Loucy (cell line): ENCODE results near the gene GIPC1.

ENCODE experiments used
- H2AFZ ChIP-seq: fragments of 200-600 bp; sonication (generic); 2 replicates; pipeline ENCODE4 v1.6.0; 2016; ENCODE audit warnings: antibody characterized with exemption, mild to moderate bottlenecking, low read length, moderate library complexity
- H3F3A ChIP-seq: fragments of 200-600 bp; 2 replicates; pipeline ENCODE4 v1.6.0; 2016; ENCODE audit warnings: antibody characterized with exemption, low read depth, mild to moderate bottlenecking
- H3K27me3 ChIP-seq: fragments of 200-600 bp; sonication (generic); 2 replicates; pipeline ENCODE4 v1.6.1; 2014; ENCODE audit warnings: low read length, mild to moderate bottlenecking; ENCODE audit not compliant: insufficient read depth, poor library complexity, severe bottlenecking
- H3K36me3 ChIP-seq: fragments of 200-600 bp; sonication (generic); 2 replicates; pipeline ENCODE4 v1.6.1; 2016; ENCODE audit warnings: low read length; ENCODE audit not compliant: insufficient read depth
- H3K4me1 ChIP-seq: fragments of 200-600 bp; sonication (generic); 2 replicates; pipeline ENCODE4 v1.5.1; 2014; ENCODE audit warnings: low read length, mild to moderate bottlenecking; ENCODE audit not compliant: insufficient read depth, poor library complexity, severe bottlenecking
- H3K4me2 ChIP-seq: fragments of 200-600 bp; sonication (generic); 2 replicates; pipeline ENCODE4 v1.6.0; 2014; ENCODE audit warnings: antibody characterized with exemption, low read length, low read depth, mild to moderate bottlenecking; ENCODE audit not compliant: poor library complexity, severe bottlenecking
- H3K4me3 ChIP-seq: fragments of 200-600 bp; sonication (generic); 2 replicates; pipeline ENCODE4 v1.5.1; 2014; ENCODE audit warnings: low read length, mild to moderate bottlenecking, mixed read lengths; ENCODE audit not compliant: poor library complexity, severe bottlenecking
- H3K79me2 ChIP-seq: fragments of 200-600 bp; sonication (generic); 2 replicates; pipeline ENCODE4 v1.6.1; 2014; ENCODE audit warnings: low read length; ENCODE audit not compliant: insufficient read depth
- H3K9ac ChIP-seq: fragments of 200-600 bp; sonication (generic); 2 replicates; pipeline ENCODE4 v1.6.0; 2014; ENCODE audit warnings: mild to moderate bottlenecking, low read depth, low read length, moderate library complexity; ENCODE audit not compliant: poor library complexity, severe bottlenecking
- H3K9me2 ChIP-seq: fragments of 200-600 bp; sonication (generic); replicated peaks from 2 replicates; pipeline ENCODE4 v1.6.1; 2016; ENCODE audit warnings: low read depth, low read length, mixed read lengths
- H3K9me3 ChIP-seq: fragments of 200-600 bp; sonication (generic); 2 replicates; pipeline ENCODE4 v1.6.1; 2014; ENCODE audit warnings: mild to moderate bottlenecking, antibody characterized with exemption, low read length, low read depth; ENCODE audit not compliant: insufficient read depth
- H4K20me1 ChIP-seq: fragments of 200-600 bp; sonication (generic); 2 replicates; pipeline ENCODE4 v1.6.0; 2014; ENCODE audit warnings: antibody characterized with exemption, low read length, mild to moderate bottlenecking; ENCODE audit not compliant: insufficient read depth, poor library complexity, severe bottlenecking
- CTCF ChIP-seq: fragments of 200-600 bp; sonication (generic); conservative IDR thresholded peaks from 2 replicates; pipeline ENCODE4 v1.5.1; 2014; ENCODE audit warnings: mild to moderate bottlenecking, antibody characterized with exemption, low read length
- EZH2phosphoT487 ChIP-seq: fragments of 200-600 bp; IDR thresholded peaks from 2 replicates; pipeline ENCODE4 v1.6.1; 2018; ENCODE audit warnings: antibody characterized with exemption, mild to moderate bottlenecking, moderate library complexity, borderline replicate concordance

The GIPC1 gene

GRCh38 chr19:14503285-14503684 lies 7.4 kb upstream of the GIPC1 start:
- Histone ChIP-seq H3K9me2 (no peaks in the 10 kb centered on the region), H3K9me3 (no peaks in the 10 kb centered on the region), H3K4me1 (peaks cover 25% of the 10 kb centered on the region), H3K27me3 (no peaks in the 10 kb centered on the region), H3K36me3 (no peaks in the 10 kb centered on the region), H3K4me3 (no peak overlapping the region), H3F3A (no peaks in the 10 kb centered on the region), H3K4me2 (no peak overlapping the region), H3K9ac (no peak overlapping the region), H4K20me1 (no peaks in the 10 kb centered on the region), H2AFZ (no peak overlapping the region), H3K79me2 (no peaks in the 10 kb centered on the region)
- TF ChIP-seq EZH2phosphoT487 (no peak), CTCF (no peak)

GRCh38 chr19:14502334-14503092 lies 6.6 kb upstream of the GIPC1 start:
- peaks cover 21% of the 10 kb centered on the region for H3K4me1 ChIP-seq
- H4K20me1 ChIP-seq: no peaks in the 10 kb centered on the region
- no peaks in the 10 kb centered on the region for H3F3A ChIP-seq
- H3K4me3 ChIP-seq: no peak overlapping the region
- H3K36me3 ChIP-seq: no peaks in the 10 kb centered on the region
- no peaks in the 10 kb centered on the region for H3K79me2 ChIP-seq
- H3K9me2 ChIP-seq: no peaks in the 10 kb centered on the region
- H3K4me2 ChIP-seq: no peak overlapping the region
- H3K9ac ChIP-seq: no peak overlapping the region
- H3K9me3 ChIP-seq: no peaks in the 10 kb centered on the region
- no peak overlapping the region for H2AFZ ChIP-seq
- no peaks in the 10 kb centered on the region for H3K27me3 ChIP-seq
- TF ChIP-seq CTCF: no peak
- TF ChIP-seq EZH2phosphoT487: no peak

GRCh38 chr19:14497228-14497921 lies 1.4 kb upstream of the GIPC1 start:
- TF ChIP-seq CTCF: no peak
- TF ChIP-seq EZH2phosphoT487: no peak
- no peaks in the 10 kb centered on the region for H4K20me1 ChIP-seq
- H3K79me2 ChIP-seq: peaks cover 10% of the 10 kb centered on the region; the same call in 1 of the 2 replicates
- H3K9me2 ChIP-seq: no peaks in the 10 kb centered on the region
- H3K9me3 ChIP-seq: no peaks in the 10 kb centered on the region
- no peaks in the 10 kb centered on the region for H3K27me3 ChIP-seq
- peaks cover 18% of the 10 kb centered on the region for H3K4me1 ChIP-seq
- H3K4me3 ChIP-seq: peak overlapping the region; percentile 94
- no peak overlapping the region for H3K9ac ChIP-seq
- peak overlapping the region; percentile 99 for H3K4me2 ChIP-seq
- no peaks in the 10 kb centered on the region for H3F3A ChIP-seq
- no peaks in the 10 kb centered on the region for H3K36me3 ChIP-seq
- peak overlapping the region; percentile 92; the same call in 1 of the 2 replicates for H2AFZ ChIP-seq
